ENCODE data around the gene RPS8.
"Not testable (repeated sequence)": the region's sequence is repeated elsewhere in the genome, so short reads cannot be mapped to it uniquely, and the experiment has no call there.

RPS8 gene

DNA sequence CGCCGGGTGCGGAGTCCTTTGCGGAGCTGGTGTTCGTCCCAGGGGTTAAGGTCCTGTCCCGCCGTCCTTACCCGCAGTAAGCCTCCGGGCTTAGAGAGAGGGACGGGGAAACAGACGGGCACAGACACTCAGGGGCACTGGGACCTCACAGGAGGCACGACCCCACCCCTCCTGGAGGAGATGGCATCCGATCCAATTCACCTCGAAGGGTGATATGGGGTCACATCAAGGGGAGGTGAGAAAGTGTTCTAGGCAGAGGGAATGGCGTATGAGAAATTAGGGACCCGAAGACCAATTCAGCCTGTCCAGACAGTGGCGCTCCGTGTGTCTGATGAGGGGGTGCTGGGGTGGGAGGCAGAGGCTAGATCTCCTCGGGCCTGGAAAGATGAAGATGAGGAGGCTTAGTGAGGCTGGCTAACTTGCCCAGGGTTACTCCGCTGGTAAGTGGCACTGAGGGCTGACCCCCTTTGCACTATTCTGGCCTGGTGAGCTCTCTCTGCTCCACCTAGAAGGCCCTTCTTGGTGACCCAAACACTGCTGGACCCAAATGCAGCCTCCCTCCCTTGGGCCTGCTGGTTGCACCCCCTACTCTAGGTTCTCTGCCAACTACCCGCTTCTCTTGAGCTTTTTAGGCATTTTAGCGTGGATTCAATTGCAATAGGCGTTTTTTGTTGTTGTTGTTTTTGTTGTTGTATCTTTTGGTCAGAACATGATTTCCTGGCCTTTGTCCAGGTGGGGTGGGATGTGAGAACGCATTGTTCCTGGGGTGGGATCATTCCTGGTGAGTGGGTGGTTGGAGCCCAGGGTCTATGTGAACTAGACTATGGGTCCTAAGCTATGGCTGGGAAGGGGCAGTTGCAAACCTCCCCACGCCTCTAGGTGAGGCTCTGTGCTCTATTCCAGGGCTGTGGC is 45.2 kb downstream of the RPS8 start:
- DNase-seq, result no peak

DNA sequence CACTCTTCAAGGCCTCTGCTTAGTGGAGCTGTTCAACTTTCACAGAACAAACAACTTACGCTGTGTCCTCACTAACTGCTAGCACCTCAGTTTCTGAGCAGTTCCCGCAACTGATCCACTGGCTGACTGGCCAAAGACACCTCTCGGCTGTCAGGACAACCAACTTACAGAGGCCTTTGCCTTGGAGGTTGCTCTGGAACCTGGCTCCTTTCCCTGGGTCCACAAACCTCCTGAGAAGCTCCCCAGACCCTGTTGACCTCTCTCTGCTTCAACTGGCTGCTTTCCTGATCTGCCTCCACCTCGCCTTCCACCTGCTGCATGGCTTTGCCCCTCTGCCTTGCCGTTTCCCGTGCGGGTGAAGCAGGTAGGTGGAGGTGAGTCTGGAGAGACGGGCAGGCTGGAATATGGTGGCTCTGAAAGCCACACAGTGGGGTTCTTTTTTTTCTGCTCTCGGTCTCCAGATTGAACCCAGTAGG is 45.9 kb downstream of the RPS8 start:
- DNase-seq, result no peak

DNA sequence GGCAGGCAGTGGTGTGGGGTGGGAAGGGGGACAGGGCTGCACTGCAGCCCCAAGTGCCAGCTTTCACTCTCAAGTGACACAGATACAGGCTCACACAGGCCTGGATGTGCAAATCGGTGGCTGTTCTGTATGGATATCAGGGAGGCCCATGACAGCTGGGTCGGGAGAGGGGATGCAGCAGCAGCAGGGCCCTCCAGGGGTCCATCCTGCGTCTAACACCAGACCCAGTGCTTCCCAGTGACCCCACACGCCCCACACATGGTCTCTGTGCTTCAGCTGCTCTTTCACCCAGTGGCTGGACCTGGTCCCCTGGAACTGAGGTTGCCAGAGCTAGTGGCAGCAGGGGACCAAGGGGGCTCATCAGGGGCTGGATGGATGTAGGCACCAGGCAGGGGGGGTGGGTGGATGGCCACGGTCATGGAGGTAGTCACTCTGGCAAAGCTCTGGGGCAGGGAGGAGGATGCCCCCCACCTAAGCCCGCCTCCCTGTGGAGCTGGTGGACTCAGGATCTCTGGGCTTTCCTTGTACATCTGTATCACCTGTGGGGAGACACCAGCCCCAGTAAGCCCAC is 46.9 kb downstream of the RPS8 start:
- DNase-seq, result no peak

DNA sequence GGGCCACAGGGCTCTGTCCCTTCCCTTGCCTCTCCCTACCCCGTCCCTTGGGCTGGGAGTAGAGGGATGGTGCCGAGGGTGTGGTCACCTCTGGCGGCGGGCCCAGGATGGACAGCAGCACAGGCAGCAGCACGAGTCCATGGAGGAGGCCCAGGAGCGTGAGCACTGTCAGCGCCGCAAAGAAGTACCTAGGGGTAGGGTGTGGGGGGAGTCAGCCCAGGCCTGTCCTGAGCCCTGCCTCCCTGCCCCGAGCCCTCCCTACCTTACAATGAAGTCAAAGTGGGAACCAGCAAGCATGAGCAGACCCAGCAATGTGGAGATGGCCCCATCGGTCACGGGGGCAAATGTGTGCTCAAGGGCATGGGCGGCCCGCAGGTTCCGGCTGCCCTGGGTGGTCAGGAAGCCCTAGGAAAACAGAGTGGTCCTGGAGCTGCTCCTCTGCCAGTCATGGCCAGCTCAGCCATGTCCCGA is 47.7 kb downstream of the RPS8 start:
- DNase-seq, result no peak

DNA sequence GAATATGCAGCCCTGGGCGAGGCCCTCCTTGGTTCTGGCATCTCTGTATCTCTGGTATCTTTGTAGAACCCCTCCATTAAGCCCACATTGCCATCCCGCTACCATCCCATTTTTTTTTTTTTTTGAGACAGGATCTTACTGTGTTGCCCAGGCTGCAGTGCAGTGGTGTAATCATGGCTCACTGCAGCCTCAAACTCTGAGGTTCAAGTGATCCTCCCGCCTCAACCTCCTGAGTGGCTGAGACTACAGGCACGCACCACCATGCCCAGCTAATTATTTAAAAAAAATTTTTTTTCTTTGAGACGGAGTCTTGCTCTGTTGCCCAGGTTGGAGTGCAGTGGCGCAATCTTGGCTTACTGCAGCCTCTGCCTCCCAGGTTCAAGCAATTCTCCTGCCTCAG is 49.1 kb downstream of the RPS8 start:
- DNase-seq, result not testable (repeated sequence)

DNA sequence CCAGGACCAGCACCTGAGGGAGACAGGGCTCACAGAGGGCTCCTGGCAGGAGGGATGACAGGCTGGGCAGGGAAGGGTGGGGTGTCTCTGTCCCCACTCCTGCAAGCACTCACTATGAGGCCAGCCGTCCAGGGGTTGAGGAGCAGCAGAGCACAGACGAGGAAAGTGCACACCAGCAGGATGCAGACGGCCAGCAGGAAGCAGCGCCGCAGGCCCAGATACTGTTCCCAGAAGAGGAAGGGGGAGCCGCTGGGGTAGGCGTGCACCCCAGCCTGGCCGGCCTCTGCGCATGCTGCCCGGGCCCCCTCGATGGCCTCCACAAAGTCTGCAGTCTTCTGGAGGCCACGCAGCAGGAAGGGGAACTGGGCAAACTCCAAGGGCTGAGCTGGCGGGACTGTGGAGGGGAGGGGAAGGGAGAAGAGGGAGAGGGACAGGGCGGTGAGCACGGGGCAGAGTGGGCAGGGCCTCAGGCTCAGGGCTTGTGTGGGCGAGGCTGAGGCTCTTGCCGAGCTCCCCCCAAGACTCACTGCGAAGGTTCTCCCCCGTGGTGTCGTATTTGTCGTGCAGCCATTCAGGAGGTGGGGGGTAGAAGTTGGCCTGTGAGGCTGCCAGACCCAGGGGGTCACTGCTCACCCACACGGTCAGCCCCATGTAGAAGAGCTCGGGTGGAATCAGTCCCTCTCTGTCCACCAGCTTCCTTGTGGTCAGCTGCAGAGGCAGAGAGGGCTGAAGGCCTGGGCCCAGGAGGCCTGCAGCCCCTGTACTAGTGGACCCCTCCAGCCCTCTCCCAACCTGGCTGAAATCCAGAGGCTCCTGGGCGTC is 51.2 kb downstream of the RPS8 start:
- DNase-seq, result no peak

DNA sequence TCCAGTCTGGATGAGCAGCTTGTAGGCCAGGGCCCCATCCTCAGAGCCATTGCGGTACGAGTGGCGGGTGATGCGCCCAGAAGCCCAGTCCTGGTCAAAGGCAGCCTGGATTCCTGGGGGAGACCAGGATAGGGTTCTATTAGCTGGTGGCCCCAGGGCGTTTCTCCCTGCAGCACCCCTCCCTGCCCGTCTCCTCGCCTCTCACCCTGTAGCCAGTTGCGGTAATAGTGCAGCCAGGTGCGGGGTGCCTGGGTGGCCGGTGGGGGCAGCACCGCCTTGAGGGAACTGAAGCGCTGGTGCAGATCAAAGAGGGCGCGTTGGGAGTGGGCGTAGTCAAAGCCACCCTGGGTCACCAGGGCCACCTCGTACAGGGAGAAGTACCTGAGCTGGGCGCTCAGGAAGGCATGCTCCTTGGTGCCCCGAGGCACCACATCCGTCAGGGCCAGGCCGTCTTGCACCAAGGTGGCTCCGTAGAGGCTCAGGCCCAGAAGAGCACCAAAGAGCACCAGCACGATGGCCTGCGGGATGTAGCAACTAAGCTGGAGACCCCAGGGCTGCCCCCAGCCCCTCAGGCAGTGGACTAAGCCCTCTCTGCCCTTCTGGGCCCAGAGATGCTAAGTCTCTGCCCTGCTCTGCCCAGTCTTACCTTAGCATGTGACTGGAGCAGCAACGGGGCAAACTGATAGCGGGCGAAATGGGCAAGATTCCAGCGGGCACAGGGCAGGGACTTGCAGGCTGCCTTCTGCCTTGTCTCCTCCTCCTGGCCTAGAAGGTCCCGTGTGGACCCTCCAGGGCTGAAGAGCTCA is 52.1 kb downstream of the RPS8 start:
- DNase-seq, result no peak

DNA sequence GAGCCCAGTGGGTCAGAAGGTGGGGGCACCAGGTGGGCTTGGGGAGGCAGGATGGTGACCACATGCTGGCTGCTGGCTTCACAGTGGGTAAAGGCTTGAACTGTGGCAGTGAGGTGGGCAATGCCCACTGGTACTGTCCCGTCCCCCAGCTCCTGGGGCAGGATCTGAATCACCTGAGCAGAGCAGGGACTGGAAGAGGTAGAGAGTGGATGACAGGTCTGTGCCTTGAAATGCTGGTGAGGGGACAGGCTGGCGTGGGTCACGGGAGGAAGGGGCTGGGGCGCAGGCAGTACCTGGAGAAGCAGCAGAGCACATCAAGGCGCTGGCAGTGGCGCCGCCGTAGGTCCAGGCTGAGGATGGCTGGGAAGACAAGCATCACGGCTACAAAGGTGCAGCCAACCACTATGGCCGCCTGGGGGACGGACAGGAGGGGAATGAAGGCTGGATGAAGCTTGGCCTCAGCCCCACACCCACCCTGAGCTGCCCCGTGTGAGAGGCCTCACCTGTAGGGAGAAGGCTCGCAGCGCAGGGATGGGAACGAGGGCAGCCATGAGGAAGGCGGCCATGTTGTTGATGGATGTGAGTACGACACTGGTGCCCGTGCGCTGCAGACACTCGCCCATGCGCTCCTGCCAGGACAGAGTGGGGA is 52.8 kb downstream of the RPS8 start:
- DNase-seq, result no peak

All from activated CD8-positive, alpha-beta memory T cell treated with anti-CD3 and anti-CD28 coated beads, Interleukin-2, amount 50 U/mL, for 4 hours (primary cell).